Measurements from ENCODE around the gene PRODH2.
"Not testable (repeated sequence)": the region's sequence is repeated elsewhere in the genome, so short reads cannot be mapped to it uniquely, and the experiment has no call there.

The PRODH2 gene

DNA sequence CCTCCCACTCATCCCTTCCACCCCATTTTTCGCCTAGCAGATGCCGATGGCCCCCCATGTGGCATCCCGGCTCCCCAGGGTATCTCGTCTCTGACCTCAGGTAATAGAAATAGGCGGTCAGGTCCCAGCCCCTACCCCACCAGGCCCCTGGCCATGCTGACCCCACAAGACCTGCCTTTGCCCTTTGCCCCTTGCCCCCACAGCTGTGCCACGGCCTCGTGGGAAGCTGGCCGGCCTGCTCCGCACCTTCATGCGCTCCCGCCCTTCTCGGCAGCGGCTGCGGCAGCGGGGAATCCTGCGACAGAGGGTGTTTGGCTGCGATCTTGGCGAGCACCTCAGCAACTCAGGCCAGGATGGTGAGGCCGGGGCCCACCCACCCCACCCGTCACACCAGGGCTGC is 31.9 kb downstream of the PRODH2 start:
- no peak for DNase-seq

DNA sequence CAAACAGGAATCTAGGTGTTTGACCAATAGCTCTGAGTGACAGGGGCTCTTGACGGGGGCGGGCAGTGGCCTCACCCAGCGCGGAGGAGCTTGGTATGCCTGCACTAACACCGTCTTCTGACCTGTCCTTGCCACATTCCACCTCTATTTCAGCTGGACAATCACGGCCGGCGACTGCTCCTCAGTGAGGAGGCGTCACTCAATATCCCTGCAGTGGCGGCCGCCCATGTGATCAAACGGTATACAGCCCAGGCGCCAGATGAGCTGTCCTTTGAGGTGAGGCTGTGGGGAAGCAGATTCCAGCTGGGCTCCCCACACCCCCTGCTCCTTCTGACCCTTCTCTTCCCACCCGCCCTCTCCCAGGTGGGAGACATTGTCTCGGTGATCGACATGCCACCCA is 32.6 kb downstream of the PRODH2 start:
- no peak for DNase-seq

DNA sequence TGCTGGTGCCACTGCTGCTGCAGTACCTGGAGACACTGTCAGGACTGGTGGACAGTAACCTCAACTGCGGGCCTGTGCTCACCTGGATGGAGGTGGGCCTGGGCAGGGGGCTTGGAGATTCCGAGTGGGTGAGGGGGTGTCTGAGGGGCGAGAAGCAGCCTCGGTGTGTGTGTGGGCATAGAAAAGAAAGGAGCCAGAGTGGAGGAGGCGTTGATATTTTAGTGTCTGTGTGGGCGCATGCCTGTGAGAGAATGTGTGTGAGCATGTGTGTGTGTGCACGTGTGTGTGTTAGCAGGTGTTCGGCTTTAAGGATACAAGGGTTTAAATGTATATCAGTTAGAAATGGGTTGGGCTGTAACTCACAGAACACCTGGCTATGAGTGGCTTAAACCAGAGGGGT is 33.6 kb downstream of the PRODH2 start:
- DNase-seq: no peak

DNA sequence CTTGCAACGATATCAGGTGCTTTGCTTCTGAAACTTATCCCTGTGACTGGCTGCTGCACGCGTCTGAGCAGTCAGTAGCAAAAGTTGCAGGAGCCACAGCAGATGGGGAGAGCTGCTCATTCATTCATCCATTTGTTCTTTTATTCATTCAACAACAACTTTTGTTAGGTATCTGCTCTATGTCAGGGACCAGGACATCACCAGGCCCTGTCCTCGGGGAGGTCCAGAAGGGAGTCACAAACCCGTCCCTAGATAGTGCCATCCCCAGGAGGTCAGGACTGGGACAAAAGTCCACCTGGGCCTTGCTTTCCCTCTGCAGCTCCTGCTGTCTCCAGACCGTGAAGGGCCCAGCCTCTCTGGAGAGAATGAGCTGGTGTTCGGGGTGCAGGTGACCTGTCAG is 34.7 kb downstream of the PRODH2 start:
- no peak for DNase-seq

DNA sequence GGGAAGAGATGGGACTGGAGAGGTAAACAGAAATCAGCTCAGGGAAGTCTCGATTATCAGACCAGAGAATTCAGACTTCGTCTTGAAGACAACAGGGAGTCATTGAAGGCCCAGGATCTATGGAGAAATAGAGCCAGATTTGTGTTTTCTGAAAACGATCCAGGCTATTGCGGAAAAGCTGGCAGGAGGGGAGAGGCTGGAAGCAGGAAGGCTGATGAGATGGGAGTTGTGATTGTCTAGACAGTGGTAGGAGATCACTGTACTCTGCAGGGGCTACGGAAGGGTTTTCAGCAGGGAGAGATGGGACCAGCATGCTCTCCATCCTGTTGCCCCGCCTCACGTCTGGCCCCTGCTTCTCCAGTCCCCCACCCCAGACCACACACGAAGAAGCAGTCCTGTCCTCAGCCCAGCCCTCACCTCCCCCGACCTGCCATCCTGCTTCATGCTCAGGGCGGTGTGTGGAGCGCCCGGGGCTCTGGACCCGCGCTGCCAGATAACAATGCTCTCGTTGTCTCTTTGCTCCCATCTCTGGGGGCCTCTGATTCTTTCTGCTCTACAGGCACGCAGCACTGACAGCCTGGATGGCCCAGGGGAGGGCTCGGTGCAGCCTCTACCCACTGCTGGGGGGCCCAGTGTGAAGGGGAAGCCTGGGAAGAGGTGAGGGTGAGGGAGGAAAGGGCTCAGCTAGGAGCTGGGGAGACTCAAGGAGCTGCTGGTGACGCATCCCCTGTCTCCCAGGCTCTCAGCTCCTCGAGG is 35.4 kb downstream of the PRODH2 start:
- DNase-seq: no peak

DNA sequence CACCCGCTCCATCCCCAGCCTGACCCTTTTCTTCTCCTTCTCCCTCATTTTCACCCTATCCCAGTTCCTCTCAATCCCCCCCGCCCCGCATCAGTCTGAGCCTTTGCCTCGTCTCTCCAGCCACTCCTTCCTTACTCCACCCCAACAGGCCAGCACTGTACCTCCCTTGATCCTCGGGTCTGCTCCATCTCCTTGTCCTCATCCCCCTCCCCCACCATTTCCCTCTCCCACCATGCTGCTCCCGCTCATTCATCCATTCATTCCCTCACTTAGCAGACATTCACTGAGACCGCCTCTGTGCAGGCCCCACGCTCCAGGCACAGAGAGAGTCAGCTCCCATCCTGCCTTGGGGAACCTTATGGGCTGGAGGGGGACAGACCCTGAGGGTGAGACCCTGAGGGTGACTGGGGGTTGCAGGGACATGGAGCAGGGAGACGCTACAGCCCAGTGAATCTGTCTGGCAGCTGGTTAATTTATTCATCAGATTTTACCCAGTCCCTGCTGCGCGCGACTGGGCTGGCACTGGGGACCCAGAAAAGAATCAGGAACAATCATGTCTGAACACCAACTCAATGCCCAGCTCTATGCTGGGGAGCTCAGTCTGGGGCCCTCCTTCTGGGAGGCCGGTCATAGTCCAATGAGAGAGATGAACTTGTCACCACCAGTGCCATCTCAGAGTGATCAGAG is 36.4 kb downstream of the PRODH2 start:
- DNase-seq: peak in 1 of 2 experiments; percentile 46

DNA sequence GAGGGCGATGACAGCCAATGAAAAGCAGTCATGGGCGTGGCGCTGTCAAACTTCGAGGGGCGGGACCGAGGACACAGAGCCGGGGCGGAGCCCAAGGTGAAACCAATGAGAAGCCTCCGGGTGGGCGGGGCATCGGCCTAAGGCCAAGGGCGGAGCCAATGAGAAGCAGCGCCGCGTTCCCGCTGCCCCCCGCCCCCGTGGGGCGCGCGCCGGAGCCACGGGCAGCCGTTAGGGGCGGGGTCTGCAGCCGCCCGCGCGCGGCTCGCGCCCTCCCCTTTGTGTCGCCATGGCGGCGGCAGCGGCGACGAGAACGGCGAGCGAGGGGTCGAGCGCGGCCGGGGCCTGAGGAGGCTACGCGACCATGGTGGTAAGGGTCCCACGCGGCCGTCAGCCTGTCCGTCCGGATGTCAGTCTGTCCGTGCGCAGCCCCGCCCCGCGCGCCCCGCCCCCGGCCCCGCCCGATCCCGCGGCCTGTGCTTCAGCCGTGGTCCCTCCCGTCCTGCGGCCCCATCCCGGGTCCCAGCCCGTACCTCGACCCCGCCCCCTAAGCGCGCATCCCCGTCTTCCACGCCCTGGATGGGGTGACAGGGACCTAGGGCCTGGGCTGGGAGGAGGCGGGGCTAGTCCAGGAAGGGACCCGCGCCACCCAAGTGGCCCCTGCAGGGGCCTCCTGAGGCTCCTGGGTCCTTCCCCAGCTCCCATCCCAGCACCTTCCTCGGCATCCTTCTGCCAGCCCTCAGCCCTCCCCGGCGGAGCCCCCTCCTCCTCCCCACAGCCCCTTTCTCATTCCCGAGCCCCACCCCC is 37.1 kb downstream of the PRODH2 start, which contains the start of gene ARHGAP33:
TSS of gene ARHGAP33 (plus strand) at position 267 of the 804 bp plus-strand sequence. CDS start at position 362, 95 bp downstream.
- DNase-seq: peak; percentile 99

DNA sequence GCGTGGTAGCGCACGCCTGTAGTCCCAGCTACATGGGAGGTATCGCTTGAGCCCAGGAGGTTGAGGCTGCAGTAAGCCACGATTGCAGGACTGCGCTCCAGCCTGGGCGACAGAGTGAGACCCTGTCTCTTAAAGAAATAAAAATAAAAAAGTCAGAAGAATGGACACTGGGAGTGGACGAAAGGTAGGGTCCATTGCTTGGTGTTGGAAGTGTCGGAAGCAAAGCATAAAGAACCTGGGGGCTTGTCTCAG is 37.7 kb downstream of the PRODH2 start:
- no peak for DNase-seq

DNA sequence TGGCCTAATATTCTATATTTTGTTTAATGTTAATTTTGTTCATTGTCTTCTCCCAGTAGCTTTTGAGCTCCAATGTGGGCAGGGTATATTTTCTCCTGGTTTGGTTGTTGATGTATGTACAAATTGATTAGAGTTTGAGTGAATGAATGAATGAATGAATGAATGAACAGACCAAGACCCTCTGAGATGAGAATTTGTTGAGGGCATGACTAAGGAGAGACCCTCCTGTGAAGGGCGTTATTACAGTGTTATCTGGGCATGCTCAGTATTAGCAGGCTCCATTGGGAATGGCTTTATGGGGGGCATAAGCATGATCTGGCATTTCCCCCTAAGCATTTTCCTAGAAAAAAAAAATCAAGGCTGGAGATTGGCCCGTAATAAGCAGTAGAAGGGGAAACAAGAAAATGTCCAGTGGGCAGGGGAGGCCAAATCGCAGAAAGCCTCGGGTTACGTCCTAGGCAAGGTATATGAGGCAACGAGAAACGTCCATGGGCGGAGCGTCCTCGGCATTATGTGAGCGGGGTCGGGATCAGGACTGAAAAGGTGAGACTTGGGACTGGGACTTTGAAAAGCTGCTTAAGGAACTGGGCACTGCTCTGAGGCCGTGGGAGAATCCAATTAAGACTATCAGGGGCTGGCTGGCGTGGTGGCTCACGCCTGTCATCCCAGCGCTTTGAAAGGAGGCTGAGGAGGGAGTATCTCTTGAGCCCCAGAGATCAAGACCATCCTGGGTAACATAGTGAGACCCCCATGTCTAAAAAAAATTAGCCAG is 38.2 kb downstream of the PRODH2 start:
- peak; percentile 25 to 48 for DNase-seq

DNA sequence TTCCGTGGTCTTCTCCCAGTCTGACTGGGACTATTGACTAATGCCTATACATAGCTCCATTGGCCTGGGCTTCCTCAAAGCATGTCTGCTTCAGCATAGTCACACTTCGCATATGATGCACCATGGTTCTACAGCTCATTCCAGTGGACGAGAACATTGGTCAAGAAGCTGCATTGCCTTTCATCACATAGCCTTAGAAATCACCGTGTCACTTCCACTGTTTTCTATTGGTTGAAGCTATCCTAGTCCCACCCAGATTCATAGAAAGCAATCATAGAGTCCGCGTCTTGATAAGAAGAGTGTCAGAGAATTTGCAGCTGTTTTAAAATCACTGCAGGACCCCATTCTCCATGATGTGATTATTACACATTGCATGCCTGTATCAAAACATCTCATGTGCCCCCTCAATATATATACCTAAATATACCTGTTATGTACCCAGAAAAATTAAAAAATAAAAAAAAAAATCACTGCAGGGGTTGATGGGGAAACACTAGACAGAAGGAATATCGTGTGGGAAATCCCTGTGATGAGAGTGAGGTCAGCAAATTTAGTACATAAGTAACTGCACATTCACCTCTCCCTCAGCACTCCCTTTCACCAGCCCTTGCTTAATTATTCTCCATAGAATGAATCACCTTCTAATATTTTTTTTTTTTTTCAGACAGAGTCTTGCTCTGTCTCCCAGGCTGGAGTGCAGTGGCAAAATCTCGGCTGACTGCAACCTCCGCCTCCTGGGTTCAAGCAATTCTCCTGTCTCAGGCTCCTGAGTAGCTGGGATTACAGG is 39.4 kb downstream of the PRODH2 start:
- no peak for DNase-seq

DNA sequence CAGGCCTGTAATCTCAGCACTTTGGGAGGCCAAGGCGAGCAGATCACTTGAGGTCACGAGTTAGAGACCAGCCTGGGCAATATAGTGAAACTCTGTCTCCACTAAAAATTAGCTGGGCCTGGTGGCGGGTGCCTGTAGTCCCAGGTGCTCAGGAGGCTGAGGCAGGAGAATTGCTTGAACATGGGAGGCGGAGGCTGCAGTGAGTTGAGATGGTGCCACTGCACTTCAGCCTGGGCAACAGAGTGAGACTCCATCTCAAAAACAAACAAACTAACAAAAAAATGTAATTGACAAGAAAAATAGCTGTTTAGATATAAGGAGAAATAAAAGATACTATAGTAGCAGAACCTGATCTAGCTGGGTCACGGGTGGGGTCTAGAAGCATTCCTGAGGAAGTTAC is 40.3 kb downstream of the PRODH2 start:
- not testable (repeated sequence) for DNase-seq

DNA sequence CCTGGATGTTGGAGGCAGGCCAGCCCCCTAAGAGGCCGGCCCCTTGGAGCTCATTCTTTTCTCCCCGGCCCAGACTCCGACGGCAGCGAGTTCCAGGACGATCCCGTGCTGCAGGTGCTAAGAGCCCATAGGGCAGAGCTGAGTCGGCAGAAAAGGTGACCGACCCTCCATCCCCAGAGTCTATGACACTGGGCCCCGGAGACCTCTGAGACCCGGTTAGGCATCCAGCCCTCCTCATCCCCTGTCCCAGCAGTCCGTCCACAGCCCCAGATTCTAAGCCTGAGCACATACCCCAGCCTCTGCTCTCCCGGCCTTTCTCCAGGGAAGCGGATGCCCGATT is 44.6 kb downstream of the PRODH2 start:
- DNase-seq: no peak

DNA sequence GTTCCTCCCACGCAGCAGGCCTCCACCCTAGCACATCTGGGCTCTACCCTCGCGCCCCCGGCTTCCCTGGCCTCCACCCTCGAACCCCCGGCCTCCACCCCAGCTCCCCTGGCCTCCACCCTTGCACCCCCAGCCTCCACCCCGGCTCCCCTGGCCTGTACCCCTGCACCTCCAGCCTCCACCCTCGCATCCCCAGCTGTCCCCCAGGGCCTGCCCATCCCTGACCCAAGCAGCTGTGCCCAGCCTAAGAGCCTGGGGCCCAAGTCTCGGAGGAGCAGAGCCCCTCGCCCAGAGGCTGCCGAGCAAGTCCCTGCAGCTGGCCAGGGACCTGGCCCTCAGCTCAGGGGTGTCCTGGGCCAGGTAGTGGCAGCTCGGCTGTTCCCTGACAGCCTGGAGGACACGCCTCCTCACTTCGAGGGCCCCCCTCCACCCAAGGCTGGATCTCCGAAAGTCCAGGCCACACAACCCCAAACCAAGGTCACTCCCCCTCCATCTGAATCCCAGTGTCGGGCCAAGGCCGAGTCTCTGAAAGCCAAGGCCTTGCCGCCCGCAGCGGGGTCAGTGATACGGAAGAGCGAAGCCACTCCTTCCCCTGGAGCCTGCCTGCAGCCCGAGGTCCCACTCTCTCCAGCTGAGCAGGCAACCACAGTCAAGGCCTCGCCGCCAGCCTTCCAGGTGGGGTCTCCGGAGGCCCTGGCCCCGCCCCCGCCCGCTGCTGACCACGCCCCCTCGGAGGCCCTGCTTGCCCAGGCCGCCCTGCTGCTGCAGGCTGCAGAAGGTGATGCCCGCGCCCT is 45.2 kb downstream of the PRODH2 start:
- no peak for DNase-seq

DNA sequence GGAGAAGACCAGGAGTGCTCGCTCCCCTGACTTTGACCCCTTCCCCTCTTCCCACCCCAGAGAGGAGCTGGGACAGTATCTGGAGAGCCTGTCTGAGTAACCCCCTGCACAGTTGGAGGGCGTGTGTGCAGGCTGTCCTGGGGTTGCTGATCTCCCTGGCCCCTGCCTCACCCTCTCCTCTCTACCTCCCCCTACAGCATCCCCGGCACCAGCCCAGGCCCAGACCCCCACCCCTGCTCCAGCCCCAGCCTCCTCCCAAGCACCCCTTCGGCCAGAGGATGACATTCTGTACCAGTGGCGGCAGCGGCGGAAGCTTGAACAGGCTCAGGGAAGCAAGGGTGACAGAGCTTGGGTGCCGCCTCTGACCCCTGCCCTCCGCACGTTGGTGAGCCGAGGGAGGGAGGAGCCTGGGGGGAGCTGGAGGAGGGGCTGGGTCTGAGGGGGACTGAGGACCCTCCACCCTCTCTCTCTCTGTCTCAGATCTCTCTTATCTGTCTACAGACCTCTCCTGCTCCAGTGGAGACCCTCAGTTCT is 46.0 kb downstream of the PRODH2 start:
- no peak for DNase-seq

DNA sequence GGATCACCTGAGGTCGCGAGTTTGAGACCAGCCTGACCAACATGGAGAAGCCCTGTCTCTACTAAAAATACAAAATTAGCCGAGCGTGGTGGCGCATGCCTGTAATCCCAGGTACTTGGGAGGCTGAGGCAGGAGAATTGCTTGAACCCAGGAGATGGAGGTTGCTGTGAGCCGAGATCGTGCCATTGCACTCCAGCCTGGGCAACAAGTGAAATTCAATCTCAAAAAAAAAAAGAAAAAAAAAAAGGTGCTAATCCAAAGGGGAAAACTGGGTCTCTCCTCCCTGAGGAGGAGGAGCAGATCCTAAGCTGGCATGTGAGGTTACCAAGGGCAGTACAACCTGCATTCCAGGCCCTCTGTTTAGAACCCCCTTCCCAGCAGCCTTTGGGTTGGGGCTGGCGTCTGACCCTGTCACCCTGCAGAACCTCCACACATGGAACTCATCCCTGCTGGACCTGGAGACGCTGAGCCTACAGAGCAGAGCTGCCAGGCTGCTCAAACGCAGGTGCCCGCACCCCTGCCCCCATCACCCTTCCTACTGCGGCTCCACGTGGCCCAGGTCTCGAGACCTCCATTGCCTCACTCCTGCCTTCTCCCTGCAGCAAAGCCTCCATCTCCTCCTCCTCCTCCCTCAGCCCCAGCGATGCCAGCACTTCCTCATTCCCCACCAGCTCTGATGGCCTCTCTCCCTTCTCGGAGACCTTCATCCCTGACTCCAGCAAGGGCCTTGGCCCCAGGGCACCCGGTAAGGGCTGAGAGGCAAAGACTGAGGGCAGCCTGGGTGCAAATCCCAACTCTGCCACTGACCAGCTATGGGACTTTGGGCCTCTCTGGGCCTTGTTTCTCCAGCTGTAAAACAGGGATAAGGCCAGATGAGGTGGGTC is 48.0 kb downstream of the PRODH2 start:
- DNase-seq: no peak

DNA sequence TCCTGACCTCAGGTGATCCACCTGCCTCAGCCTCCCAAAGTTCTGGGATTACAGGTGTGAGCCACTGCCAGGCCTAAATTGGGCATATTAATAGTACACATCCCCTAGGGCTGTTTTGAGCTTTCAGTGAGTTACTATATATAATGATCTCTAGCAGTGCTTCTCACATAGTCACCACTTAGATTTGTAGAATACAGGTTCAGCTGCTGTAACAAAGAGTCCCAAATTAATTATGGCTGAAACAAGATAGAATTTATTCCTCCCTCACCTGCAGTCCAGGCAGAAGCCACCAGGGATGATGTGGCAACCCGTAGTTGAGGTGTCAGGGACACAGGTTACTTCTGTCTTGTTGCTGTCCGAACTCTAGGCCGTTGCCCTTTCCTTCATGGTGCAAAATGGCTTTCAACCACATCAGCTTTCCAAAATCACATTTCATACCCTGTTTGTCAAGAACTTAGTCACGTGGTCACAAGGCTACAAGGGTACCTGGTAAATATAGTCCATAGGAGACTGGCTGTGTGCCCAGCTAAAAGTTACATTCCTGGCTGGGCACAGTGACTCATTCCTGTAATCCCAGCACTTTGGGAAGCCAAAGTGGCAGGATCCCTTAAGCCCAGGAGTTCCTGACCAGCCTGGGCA is 51.8 kb downstream of the PRODH2 start:
- DNase-seq: no peak

DNA sequence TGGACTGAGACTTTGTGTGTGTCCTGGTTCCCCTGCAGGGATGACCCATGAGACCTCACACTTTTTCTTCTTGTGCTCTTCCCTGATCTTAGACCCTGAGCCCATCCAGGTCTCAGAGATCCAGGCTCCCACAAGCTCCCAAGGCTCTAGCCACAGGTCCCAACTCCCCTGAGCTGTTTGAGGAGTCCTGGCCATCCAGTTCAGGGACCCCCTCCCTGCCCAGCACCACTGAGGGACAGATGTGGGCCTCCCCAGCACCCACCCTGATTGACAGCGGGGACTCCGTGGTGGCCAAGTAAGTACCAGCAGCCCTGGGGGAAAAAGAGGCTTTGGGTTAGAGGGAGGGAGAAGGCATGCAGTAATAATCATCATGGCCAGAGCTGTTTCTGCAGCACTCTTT is 52.9 kb downstream of the PRODH2 start:
- no peak for DNase-seq

DNA sequence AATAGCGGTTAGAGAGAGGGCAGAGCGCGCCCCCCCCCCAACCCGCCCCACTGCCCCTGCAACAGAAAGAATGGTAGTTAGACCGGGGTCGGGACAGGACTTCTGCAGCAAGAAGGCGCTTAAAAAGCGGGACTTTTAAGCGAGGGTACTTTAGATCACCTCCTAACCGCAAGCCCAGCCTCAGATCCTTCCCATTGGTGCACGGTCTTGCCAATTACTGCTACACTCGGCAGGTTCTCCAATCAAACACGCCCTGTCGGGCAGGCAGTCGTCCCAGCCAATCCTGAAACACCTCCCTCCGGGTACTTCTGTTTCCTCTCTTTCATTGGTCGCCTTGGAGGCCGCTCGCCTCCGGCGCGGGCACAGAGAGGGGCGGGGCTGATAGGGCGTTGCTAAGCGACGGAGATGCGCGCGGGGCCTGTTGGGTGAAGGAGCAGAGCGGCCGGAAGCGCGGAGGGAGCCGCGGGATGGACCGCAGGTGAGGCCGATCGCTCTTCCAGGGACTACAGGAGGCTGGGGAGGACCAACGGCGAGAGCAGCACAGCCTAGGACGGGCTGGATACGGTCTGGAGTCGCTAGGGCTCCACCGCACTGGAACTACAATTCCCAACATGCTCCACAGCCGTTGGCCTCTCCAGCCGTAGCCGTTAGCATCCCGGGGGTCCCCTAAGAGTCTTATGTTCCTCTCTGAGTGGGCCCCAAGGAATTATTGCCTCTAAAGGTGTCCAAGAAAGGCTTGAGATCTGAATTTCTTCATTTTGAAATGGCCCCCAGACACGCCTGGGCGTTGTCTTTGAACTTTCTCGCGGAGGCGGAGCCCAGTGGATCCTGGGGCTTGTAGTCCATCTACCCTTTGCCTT is 54.7 kb downstream of the PRODH2 start, which contains the start of gene PROSER3:
TSS of gene PROSER3 (plus strand) at position 428 of the 860 bp plus-strand sequence. CDS start at position 468, 40 bp downstream.
- DNase-seq: peak; percentile 100

Measured in NCI-H524 (cell line).